Endometrium (tissue), 2 donors: ENCODE data around the gene STH.

Source experiments
- FAIRE-seq: peaks from 2 replicates; lab custom pipeline; 2012; peaks lifted over from hg19 to GRCh38; lab: Jason Lieb, UNC
- donor health status: control.
- donor health status: control.

STH gene

DNA sequence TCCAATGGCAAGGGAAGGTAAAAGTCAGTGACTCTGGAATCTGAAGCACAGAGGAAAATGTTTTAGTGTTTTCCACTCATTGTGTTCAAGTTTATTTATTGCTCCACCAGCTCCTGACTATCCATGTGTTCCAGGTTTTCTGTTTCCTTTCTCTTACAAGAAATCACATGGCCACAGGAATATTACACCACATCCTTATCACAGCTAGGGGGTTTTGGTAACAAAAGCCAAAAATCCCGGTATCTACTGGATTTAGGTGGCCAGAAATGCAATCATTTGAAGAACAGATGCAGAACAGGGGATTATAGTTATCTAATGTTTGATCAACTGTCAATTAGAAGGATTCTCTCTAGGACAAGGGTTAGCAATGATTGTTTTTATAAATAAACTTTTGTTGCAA, 47.9 kb downstream of the STH start:
- no peak for FAIRE-seq

GRCh38 chr17:46047398-46047797, 48.3 kb downstream of the STH start:
- no peak for FAIRE-seq

GRCh38 chr17:46047856-46048255, 48.8 kb downstream of the STH start:
- FAIRE-seq: no peak
